Tibial artery (tissue), 4 donors: Measurements from ENCODE around the gene SRBD1.

Experiments
- DNase-seq, 2 donors: peaks; one replicate each; pipeline ENCODE4 v3.0.0-alpha.2; 2019
- H3K27ac ChIP-seq, 2 donors: fragments of 200-600 bp; sonication (generic) in 1 of 2; 1 replicate in 1 of 2; 2 replicates in 1 of 2; pipeline ENCODE4 v1.5.1; 2018 to 2019; ENCODE audit warnings: mild to moderate bottlenecking in 1 of 2
- H3K27me3 ChIP-seq, 2 donors: fragments of 200-600 bp; sonication (generic) in 1 of 2; one replicate each; pipeline versions ENCODE4 v1.5.1 to v1.6.0; 2016 to 2019
- H3K36me3 ChIP-seq, 3 donors: fragments of 200-600 bp; sonication (generic) in 2 of 3; one replicate each; pipeline ENCODE4 v1.5.1; 2016 to 2019; ENCODE audit warnings: mild to moderate bottlenecking in 2 of 3
- H3K4me1 ChIP-seq, 4 donors: fragments of 200-600 bp; sonication (generic) in 2 of 4; 1 replicate in 3 of 4; 2 replicates in 1 of 4; pipeline ENCODE4 v1.5.1; 2016 to 2019
- H3K4me3 ChIP-seq, 2 donors: fragments of 200-600 bp; sonication (generic) in 1 of 2; 1 replicate in 1 of 2; 2 replicates in 1 of 2; pipeline ENCODE4 v1.5.1; 2018 to 2019; ENCODE audit warnings: mild to moderate bottlenecking in 2 of 2
- H3K9me3 ChIP-seq, 3 donors: fragments of 200-600 bp; sonication (generic) in 1 of 3; one replicate each; pipeline ENCODE4 v1.5.1; 2016 to 2019
- CTCF ChIP-seq, 2 experiments: fragments of 200-600 bp in 1 of 2; fragments of 450-650 bp in 1 of 2; IDR thresholded peaks; one replicate each; pipeline ENCODE4 v1.5.1; 2017 to 2019; ENCODE audit warnings: antibody characterized with exemption in 2 of 2, mild to moderate bottlenecking in 1 of 2, moderate library complexity in 1 of 2
- intact Hi-C: fragments of 100-400 bp; cut with DNase I; formaldehyde crosslinking; loops from one replicate; pipeline ENCODE4 v1.15.0; 2023; ENCODE audit warnings: low total_unique reads

The SRBD1 gene

GRCh38 chr2:45494275-45494977 is 116.6 kb downstream of the SRBD1 start:
- intact Hi-C loops = loop anchor here (10.0 kb wide), 1 partner anchor 470 kb away; no protein-coding TSS in a partner anchor
- H3K9me3 ChIP-seq = no peaks in the 10 kb centered on the region
- peak; percentile 84 to 89 for TF ChIP-seq CTCF (IDR thresholded peaks at IDR 0.05)
- H3K27ac ChIP-seq = no peak overlapping the region
- H3K4me3 ChIP-seq = no peak overlapping the region
- no peaks in the 10 kb centered on the region for H3K4me1 ChIP-seq
- DNase-seq = no peak
- H3K36me3 ChIP-seq = no peaks in the 10 kb centered on the region
- H3K27me3 ChIP-seq = no peaks in the 10 kb centered on the region

GRCh38 chr2:45484965-45485364 is 126.1 kb downstream of the SRBD1 start:
- intact Hi-C loops = no loop called here
- Histone ChIP-seq H3K27ac (no peak overlapping the region), H3K9me3 (no peaks in the 10 kb centered on the region), H3K4me3 (no peak overlapping the region), H3K27me3 (no peaks in the 10 kb centered on the region), H3K4me1 (no peaks in the 10 kb centered on the region), H3K36me3 (peaks cover 0 to 5% (median 0%) of the 10 kb centered on the region in 3 donors)
- no peak for DNase-seq
- TF ChIP-seq CTCF (IDR thresholded peaks at IDR 0.05) = no peak

GRCh38 chr2:45483997-45484396 is 127.1 kb downstream of the SRBD1 start:
- intact Hi-C loops = no loop called here
- Histone ChIP-seq H3K4me3 (no peak overlapping the region), H3K27me3 (no peaks in the 10 kb centered on the region), H3K4me1 (no peaks in the 10 kb centered on the region), H3K27ac (no peak overlapping the region), H3K9me3 (peaks cover 0 to 4% (median 0%) of the 10 kb centered on the region in 3 donors), H3K36me3 (peaks cover 0 to 12% (median 0%) of the 10 kb centered on the region in 3 donors)
- no peak for DNase-seq
- TF ChIP-seq CTCF (IDR thresholded peaks at IDR 0.05) = no peak

GRCh38 chr2:45477546-45477945 is 133.5 kb downstream of the SRBD1 start:
- H3K27ac ChIP-seq = no peak overlapping the region
- H3K27me3 ChIP-seq = no peaks in the 10 kb centered on the region
- peaks cover 0 to 4% (median 0%) of the 10 kb centered on the region in 3 donors for H3K9me3 ChIP-seq
- H3K4me1 ChIP-seq = no peaks in the 10 kb centered on the region
- H3K4me3 ChIP-seq = no peak overlapping the region
- intact Hi-C loops = no loop called here
- H3K36me3 ChIP-seq = peaks cover 0 to 12% (median 0%) of the 10 kb centered on the region in 3 donors
- TF ChIP-seq CTCF (IDR thresholded peaks at IDR 0.05) = no peak
- DNase-seq = no peak

- no peak for TF ChIP-seq CTCF (IDR thresholded peaks at IDR 0.05)
- peak overlapping the region; percentile 67 to 70 for H3K27ac ChIP-seq
- H3K36me3 ChIP-seq = no peaks in the 10 kb centered on the region
- DNase-seq = peak in 1 of 2 donors; percentile 40
- H3K4me1 ChIP-seq = peaks cover 0 to 28% (median 14%) of the 10 kb centered on the region in 4 donors
- H3K27me3 ChIP-seq = no peaks in the 10 kb centered on the region
- H3K4me3 ChIP-seq = no peak overlapping the region
- no peaks in the 10 kb centered on the region for H3K9me3 ChIP-seq
- intact Hi-C loops = no loop called here
Observed at GRCh38 chr2:45470531-45470930, 140.5 kb downstream of the SRBD1 start.
